ENCODE data around the gene KIFC3. TPM values are rescaled to one million over a fixed set of nuclear protein-coding genes. Genes with fewer than 3 reads are reported as not detected.
A peak's percentile ranks its signal among the peaks of the same experiment; 100 is the strongest.

The KIFC3 gene
- total and polyA plus RNA-seq, 2 of the 13 experiments (the other 11 are each of a cell fraction or from before 2014, with no cell fraction given), result 42.1 to 45.3 TPM

DNA sequence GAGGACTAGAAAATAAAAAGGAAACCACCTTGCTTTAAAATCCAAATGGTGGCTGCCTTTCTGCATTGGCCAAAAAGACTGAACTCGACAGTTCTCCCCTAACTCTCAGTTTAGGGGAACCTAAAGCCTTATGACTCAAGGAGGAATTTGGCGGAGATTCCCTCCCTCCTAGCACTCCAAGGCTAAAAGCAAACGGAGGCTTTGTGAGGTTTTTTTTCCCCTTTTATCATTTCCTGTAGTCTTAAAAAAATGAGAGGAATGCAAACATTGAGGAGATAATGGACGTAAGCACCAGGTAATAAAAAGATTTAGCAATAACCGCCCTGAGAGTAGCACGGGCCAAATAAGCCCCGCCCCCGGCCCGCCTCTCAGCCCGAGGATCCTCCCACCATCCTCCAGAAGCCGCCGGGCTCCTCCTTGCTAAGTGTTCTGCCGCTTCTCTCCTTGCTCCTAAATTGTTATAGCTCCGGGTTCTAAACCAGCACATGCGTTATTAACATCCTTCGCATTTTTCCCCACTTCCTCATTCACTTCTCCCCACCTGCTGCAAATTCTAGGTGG is 5.8 kb upstream of the KIFC3 start:
- H3K4me1 ChIP-seq (ENCODE audit: insufficient read depth, low read length), result peaks cover 94% of the 10 kb centered on the region
- POLR2A ChIA-PET, result interaction anchor here (0.6 to 3.3 kb wide), 10 partner anchors 10 to 193 kb away, joined by 3 to 18 read pairs (median 4); partner anchors contain the start of genes KATNB1 and USB1
- peak overlapping the region; percentile 68 for H3K4me2 ChIP-seq (ENCODE audit: low read depth, low read length)
- H3K9me3 ChIP-seq (ENCODE audit: low read length), result no peaks in the 10 kb centered on the region
- peak; percentile 31 for ATAC-seq
- in situ Hi-C loops (cut with HindIII; ENCODE audit: extremely low pct_ligation_motif_present, low pct_unique_long_range_greater_than_20kb) (no loop called here), intact Hi-C loops (cut with micrococcal nuclease; ENCODE audit: unreplicated experiment) (no loop called here)
- 7% methylated on average over 16 of the region's 16 CpGs for WGBS (ENCODE audit: low lambda C conversion rate)
- no peaks in the 10 kb centered on the region for H3K79me2 ChIP-seq (ENCODE audit: insufficient read depth, low read length)
- peak; percentile 92 for DNase-seq (ENCODE audit: low spot score)
- FAIRE-seq, result peak; percentile 61
- H2AFZ ChIP-seq (ENCODE audit: low read length), result no peak overlapping the region
- peak overlapping the region; percentile 18; the same call in 1 of the 2 replicates for H3K9ac ChIP-seq (ENCODE audit: insufficient read depth, low read depth, low read length)
- H3K27ac ChIP-seq (ENCODE audit: extremely low read length, insufficient read depth, low read length), result peak overlapping the region; percentile 51
- CTCF ChIA-PET (ENCODE audit: low intra/inter-chr PET ratio, low total read pairs), result no interaction called here
- peak overlapping the region in 2 of 3 experiments; percentile 31 to 56; a peak in 3 of 6 replicates for H3K4me3 ChIP-seq (replicated peaks in 1 of 3; ENCODE audit: insufficient read depth in 1 of 3, low read depth in 2 of 3, low read length in 3 of 3)
- no peaks in the 10 kb centered on the region for H3K27me3 ChIP-seq (ENCODE audit: control insufficient read depth in 1 of 2, insufficient read depth in 2 of 2, low read length in 2 of 2)
- no TSS peak for BruUV-seq (replicated peaks)
- H3K36me3 ChIP-seq (replicated peaks in 1 of 2; ENCODE audit: control insufficient read depth in 1 of 2, insufficient read depth in 2 of 2, low read length in 2 of 2), result no peaks in the 10 kb centered on the region
- H4K20me1 ChIP-seq (ENCODE audit: insufficient read depth, low read length), result no peaks in the 10 kb centered on the region
- TF ChIP-seq GATAD2A (CRISPR knock-in tag; IDR thresholded peaks at IDR 0.05) (peak; percentile 12; the same call in 1 of the 2 replicates), SCMH1 (CRISPR knock-in tag; IDR thresholded peaks at IDR 0.05; ENCODE audit: borderline replicate concordance) (no peak), MED8 (CRISPR knock-in tag; IDR thresholded peaks at IDR 0.05; ENCODE audit: insufficient replicate concordance) (no peak), CREB1 (IDR thresholded peaks at IDR 0.05) (no peak), CREB1 (CRISPR knock-in tag; IDR thresholded peaks at IDR 0.05) (peak; percentile 35; the same call in 1 of the 2 replicates), ISL2 (CRISPR knock-in tag; IDR thresholded peaks at IDR 0.05) (peak; percentile 69), ZNF460 (CRISPR knock-in tag; IDR thresholded peaks at IDR 0.05; ENCODE audit: borderline replicate concordance) (no peak), STAG1 (CRISPR knock-in tag; IDR thresholded peaks at IDR 0.05) (no peak), ZNF280B (CRISPR knock-in tag; IDR thresholded peaks at IDR 0.05; ENCODE audit: borderline replicate concordance) (no peak), HMG20B (CRISPR knock-in tag; conservative IDR thresholded peaks at IDR 0.05) (no peak), ATF3 (CRISPR knock-in tag; IDR thresholded peaks at IDR 0.05) (0 out of 2 replicates have a peak, but pooled peaks have one; percentile 2), PHF21A (CRISPR knock-in tag; IDR thresholded peaks at IDR 0.05) (peak; percentile 50; the same call in 1 of the 2 replicates), MXD1 (CRISPR knock-in tag; IDR thresholded peaks at IDR 0.05) (no peak), ZSCAN25 (CRISPR knock-in tag; IDR thresholded peaks at IDR 0.05) (no peak), U2AF1 (optimal IDR thresholded peaks at IDR 0.05; ENCODE audit: low read depth, low read length) (no peak), SP5 (CRISPR knock-in tag; IDR thresholded peaks at IDR 0.05; ENCODE audit: borderline replicate concordance, low read depth) (peak; percentile 63; the same call in 1 of the 2 replicates), EP300 (IDR thresholded peaks at IDR 0.05; ENCODE audit: low read depth in 2 of 2, low read length in 2 of 2) (peak in 1 of 2 experiments; percentile 57; a peak in 2 of 4 replicates), EP300 (CRISPR knock-in tag; IDR thresholded peaks at IDR 0.05; ENCODE audit: borderline replicate concordance) (no peak), HDAC1 (CRISPR knock-in tag; IDR thresholded peaks at IDR 0.05) (no peak), NCOA2 (CRISPR knock-in tag; IDR thresholded peaks at IDR 0.05) (peak; percentile 72; the same call in 1 of the 2 replicates), CEBPB (IDR thresholded peaks at IDR 0.05; ENCODE audit: borderline replicate concordance, low read depth, low read length) (peak; percentile 75; the same call in 1 of the 2 replicates), HOXA7 (CRISPR knock-in tag; IDR thresholded peaks at IDR 0.05) (no peak)
- TF ChIP-seq, protein P1, sequence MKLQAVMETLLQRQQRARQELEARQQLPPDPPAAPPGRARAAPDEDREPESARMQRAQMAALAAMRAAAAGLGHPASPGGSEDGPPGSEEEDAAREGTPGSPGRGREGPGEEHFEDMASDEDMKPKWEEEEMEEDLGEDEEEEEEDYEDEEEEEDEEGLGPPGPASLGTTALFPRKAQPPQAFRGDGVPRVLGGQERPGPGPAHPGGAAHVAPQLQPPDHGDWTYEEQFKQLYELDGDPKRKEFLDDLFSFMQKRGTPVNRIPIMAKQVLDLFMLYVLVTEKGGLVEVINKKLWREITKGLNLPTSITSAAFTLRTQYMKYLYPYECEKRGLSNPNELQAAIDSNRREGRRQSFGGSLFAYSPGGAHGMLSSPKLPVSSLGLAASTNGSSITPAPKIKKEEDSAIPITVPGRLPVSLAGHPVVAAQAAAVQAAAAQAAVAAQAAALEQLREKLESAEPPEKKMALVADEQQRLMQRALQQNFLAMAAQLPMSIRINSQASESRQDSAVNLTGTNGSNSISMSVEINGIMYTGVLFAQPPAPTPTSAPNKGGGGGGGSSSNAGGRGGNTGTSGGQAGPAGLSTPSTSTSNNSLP (IDR thresholded peaks at IDR 0.05; ENCODE audit: low read depth, low read length), result peak; percentile 83

Data from HepG2 (cell line).